CD1c-positive myeloid dendritic cell (primary cell): ENCODE data around the gene PRR14L.
"Not testable (repeated sequence)": the region's sequence is repeated elsewhere in the genome, so short reads cannot be mapped to it uniquely, and the experiment has no call there.

Experiments used
- DNase-seq: peaks from one replicate; pipeline ENCODE4 v3.0.0-alpha.2; 2016; ENCODE audit errors: extremely low spot score

PRR14L gene

DNA sequence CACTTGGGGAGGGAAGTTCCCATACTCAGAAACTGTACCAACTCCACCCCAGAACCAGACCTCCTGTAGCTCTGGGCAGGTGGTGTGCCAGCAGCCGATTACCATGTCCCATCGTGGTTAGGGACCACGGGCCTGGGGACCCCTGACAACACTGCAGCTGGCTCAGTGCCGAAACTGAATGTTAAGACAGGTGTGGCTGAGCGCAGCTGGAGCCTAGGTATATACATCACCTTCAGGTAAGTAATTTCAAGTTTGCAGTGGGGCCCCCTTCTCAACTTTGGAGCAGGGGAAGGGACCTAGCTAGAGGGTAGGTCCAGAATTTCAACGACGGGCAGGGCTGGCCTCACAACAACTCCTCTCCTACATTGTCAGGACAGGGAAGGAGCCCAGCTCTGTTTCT is 67.2 kb downstream of the PRR14L start:
- DNase-seq, result no peak

DNA sequence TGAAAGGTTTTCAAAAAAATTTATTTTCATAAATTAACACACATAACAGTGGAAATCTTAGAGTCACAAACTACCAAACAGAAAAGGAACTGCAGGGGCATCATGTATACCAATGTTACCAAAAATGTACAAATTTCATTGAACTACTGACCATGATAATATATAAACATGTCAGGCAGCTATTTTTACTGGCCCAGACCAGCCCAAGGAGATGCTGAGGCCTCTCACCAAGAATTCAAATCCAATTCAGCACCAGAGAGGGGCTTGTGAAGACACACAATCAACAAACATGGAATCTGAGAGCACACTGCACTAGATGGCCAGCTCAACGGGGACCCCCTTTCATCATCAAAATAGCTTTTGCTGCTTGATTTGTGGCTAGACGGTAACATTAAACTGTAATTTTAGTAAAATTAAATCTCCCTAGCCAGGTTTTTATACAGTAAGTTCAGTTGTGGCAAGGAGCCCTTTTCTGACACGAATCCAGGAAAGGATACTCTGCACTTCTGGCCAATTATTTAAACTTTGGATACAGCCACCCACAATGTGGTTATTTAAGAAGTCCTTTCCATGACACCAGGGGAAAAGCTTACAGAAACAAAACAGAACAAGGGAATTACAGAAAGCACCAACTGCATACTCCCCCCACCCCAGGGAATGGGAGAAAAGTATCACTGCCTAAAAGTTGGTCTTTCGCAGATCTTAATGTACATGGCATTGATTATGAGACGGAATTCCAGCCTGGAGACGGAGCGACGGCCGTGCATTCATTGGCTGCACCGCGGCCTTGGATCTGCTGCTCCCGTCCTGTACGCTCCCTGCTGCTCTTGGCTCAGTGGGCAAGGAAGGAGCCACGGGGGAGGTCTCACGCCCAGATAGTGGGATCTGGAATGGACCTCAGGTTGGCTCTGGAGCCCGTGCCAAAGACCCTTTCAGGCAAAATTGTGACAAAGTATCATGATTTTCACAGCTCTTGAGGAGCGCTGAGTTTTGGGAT is 68.3 kb downstream of the PRR14L start:
- DNase-seq, result no peak

DNA sequence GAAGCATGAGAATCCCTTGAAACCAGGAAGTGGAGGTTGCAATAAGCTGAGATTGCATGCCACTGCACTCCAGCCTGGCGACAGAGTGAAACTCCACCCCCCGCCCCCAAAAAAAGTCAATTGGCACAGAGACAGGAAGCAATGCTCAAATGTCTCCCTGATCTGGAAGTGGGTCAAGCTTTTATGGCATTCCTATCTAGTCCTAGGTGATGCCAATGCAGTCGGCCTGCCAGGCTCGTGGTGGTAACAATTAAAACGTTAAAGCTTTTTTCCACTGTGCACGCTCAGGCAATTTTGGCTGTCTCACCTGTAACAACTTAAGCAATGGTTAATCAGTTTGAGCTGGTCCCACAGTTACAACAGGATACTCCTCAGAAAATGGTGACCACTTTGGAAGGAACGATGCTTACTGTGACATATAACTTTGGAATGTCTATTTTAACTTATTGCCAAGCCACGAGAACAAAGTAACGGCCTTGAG is 69.0 kb downstream of the PRR14L start:
- peak; percentile 81 for DNase-seq

DNA sequence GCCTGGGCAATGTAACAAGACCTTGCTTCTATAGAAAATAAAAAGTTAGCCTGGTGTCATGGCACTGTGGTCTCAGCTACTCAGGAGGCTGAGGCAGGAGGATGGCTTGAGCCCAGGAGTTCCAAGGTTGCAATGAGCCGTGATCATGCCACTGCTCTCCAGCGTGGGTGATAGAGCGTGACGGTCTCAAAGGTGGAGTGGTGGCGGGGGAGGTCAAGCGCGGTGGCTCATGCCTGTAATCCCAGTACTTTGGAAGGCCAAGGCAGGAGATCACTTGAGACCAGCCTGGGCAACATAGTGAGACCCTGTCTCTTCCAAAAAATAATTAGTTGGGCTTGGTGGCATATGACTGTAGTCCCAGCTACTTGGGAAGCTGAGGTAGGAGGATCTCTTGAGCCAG is 71.2 kb downstream of the PRR14L start:
- no peak for DNase-seq

DNA sequence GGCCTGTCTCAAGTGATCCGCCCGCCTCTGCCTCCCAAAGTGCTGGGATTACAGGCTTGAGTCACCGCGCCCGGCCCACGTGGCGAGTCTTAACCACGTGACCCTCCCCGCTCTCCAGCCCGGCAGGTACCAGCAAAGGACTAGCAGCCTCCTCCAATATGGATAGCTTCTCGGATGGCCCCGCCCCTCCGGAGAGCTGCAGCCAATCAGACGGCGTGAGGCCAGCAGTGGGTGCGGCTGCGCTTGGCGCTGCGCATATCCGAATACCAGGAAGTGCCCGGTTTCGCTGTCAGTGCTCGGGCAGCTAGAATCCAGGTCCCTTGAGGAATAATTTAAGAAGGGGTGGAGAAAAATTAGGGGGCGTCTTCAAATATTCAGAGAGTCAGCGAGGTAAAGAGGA is 73.2 kb downstream of the PRR14L start:
- peak; percentile 96 for DNase-seq

DNA sequence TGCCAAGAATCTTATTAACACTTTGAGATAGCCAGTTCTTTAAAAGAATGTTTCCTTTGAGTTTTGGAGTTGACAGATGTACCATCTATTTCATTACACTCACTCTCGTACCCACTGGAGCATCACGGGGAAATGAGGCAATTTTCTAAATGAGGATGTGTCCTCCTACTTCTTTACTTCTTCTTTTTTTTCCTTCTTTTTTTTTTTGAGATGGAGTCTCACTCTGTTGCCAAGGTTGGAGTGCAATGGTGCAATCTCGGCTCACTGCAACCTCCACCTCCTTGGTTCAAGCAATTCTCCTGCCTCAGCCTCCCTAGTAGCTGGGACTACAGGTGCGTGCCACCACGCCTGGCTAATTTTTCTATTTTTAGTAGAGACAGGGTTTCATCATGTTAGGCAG is 75.7 kb downstream of the PRR14L start:
- DNase-seq, result peak; percentile 80

DNA sequence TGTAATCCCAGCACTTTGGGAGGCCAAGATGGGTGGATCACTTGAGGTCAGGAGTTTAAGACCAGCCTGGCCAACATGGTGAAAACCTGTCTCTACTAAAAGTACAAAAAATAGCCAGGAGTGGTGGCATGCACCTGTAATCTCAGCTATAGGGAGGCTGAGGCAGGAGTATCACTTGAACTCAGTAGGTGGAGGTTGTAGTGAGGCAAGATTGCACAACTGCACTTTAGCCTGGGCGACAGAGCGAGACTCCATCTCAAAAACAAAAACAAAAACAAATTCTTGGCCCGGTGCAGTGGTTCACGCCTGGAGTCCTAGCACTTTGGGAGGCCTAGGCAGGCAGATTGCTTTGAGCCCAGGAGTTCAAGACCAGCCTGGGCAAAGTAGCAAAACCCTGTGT is 81.1 kb downstream of the PRR14L start:
- DNase-seq, result not testable (repeated sequence)

DNA sequence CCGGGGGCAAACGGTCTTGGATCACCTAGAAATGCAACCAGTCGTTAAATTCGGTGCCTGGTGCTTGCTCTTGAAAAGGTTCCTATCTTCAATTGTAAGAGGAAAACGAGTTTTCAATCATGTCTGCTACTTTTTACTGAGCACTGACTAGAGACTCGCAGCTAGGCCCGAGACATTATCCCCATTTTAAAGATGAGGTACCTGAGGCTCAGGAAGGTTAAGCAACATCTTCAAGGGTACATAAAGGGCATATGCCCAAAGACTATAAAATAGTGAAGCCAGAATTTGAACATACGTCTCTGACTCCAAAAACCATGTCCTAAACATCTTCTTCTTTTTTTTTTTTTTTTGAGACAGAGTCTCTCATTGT is 87.3 kb downstream of the PRR14L start:
- no peak for DNase-seq

DNA sequence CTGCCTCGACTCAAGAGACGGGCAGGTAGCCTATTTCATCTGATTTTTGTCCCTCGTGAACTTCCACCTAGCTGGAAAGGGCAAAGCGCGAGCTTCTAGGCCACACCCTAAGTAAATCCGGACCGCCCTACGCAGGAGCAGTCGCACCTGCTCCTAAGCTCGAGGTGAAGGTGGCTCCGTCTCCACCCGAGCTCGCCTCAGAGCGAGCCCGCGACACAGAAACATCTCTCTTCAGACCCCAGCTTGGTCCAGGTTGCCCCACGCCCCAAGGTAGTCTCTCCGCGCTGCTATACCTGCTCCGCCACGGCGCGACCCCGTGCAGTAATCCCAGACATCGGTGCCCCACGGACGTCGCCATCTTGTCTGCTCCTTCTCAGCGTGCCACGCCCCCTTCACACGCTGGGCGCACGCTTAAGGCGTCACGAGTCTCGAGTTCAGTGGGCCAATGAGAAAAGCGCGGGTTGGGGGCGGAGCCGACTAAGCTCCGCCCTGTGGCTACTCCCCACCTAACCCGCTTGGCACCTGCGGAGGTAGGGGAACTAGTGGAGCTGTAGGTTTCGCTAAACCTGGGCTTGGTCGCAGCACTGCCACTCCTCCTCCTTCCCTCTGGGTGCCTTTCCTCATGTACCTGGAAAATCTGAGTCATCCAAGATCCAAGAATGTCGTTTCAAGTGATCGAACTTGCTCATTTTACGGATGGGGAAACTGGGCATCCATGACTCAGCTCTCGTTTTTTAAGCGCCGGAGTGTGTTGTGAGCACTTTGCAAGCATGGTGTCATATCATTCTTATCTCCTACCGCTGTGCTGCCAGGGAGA is 87.9 kb downstream of the PRR14L start, which contains the start of gene PISD:
Gene PISD (minus strand): TSS at position 365 of the 817 bp plus-strand sequence. CDS start 7 bp downstream, at position 358.
- peak; percentile 99 for DNase-seq

DNA sequence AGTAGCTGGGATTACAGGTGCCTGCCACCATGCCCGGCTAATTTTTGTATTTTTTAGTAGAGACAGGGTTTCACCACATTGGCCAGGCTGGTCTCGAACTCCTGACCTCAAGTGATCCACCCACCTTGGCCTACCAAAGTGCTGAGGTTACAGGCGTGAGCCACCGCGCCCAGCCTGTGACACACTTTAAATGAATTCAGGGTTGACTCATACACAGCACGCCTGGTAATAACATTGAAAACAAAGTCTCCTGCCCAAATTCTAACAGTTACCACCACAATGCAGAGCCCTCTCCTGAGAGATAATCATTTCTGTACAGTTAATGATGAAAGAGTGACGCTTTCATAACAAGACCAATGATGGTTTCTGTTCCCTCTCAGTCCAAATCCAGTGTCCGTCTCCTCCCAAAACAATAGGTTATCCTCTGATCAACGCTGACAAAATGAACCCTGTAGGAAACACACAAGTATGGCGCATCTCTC is 89.0 kb downstream of the PRR14L start:
- DNase-seq, result peak; percentile 77

DNA sequence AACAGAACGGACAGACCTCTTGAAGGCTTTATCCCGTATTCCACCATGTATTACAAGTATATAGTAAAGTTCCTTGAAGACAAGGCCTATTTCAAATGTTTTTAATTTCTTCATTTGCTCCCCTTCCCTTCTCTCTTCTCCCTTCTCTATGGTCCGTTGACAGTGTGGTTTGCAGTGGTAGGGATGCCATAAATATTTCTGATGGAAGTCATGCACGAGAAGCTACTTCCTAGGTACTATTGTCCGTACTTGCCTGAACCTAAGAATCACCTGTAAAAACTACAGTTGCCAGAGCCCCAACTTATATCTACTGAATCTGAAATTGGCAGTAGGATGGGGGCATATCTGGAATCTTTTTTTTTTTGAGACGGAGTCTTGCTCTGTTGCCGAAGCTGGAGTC is 90.7 kb downstream of the PRR14L start:
- DNase-seq, result no peak

DNA sequence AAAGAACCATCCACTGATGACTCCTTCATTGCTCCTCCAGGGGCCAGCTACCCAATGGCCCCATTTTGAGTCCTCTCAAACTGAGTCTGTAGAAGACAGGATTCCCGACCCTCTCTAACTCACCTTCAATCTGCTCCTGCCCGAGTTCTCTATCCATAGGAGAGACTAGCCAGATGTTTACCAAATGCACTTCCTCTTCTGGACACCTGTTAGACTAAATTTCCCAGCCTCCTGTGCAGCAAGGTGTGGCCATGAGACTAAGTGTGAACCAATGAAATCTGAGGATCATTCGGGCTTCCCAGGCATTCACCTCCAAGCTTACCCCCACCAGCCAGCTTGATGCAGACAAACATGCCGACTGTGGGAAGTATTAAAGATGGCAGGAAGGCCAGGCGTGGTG is 95.5 kb downstream of the PRR14L start:
- no peak for DNase-seq

DNA sequence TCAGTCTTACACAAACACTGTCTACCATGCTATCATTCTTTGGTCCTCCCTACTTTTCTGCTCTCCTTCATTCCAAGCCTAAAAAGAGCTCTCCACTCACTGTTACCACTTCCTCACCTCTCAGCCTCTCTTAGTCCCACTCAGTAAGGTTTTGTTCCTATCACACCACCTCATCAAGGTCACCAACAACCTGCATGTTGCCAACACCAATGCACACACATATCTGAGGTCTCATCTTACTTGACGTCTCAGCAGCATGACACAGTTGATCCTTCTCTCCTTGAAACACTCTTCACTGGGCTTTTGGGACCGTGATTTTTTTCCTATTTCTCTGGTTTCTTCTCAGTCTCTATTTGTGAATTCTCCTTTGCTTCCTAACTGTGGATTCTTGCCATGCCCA is 96.0 kb downstream of the PRR14L start:
- DNase-seq, result no peak

DNA sequence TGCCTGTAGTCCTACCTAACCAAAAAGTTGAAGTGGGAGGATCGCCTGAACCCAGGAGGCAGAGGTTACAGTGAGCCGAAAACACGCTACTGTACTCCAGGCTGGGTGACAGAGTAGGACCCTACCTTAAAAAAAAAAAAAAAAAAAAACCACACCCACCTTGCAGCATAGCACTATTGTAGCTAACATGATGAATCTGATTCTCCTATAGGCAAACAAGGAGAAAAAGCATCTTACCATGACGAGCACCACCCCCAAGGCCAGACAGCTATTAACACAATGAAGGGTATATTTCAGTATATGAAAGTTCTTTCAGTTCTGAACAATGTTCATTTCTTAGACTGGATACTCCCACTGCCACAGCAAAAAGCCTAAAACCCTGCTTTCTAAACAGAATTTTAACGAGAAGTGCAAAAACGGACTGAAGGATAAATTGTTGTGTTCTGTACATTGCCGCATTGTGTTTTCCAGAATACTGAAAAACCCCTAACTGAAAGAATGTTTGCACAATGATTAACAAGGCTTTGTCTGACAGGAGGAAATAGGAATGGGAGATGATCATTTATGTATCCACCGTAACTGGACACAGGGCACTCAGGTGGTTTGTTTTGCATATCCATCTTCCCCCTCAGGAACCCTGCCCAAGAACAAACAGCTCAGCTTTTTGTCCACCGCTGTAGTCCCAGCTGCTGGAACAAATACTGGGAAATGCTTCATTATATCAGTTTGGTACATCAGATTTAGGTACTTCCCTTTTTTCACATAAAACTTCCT is 96.8 kb downstream of the PRR14L start:
- no peak for DNase-seq

DNA sequence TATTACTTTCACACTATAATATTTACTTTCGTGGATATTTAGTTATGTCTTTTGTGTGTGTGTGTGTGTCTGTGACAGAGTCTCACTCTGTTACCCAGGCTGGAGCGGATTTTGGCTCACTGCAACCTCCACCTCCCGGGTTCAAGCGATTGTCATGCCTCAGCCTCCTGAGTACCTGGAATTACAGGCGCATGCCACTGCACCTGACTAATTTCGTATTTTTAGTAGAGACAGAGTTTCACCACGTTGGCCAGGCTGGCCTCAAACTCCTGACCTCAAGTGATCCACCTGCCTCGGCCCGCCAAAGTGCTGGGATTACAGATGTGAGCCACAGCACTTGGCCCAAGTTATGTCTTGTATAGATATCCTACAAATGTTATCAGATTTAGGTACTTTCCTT is 97.8 kb downstream of the PRR14L start:
- no peak for DNase-seq

DNA sequence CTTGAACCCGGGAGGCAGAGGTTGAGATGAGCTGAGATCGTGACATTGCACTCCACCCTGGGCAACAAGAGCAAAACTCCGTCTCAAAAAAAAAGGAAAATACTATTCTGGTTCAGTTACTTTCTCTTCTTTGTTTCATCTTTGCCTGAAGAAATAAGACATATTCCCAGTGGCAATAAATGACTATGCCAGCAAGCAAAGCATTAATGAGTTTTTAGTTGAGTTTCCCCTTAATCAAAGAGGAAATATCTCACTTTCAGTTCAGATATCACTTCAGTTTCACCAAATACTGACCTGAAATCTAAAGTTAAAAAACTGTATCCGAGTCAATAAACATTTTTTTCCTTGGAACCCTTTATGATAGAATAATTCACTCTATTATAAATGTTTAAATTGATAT is 98.3 kb downstream of the PRR14L start:
- DNase-seq, result peak; percentile 41

DNA sequence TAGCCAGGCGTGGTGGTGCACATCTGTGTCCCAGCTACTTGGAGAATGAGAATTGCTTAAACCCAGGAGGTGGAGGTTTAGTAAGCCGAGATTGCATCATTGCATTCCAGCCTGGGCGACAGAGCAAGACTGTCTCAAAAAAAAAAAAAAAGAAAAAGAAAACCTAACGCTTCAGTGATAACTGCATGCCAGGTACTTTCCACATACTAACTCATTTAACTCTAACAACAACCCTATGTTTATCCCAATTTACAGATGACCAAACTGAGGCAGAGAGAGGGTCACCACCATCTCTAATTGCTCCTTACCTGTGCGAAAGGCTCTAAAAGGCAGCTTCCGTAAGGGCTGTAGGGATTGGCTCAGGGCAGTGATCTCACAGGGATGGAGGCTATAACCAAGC is 99.5 kb downstream of the PRR14L start:
- no peak for DNase-seq

DNA sequence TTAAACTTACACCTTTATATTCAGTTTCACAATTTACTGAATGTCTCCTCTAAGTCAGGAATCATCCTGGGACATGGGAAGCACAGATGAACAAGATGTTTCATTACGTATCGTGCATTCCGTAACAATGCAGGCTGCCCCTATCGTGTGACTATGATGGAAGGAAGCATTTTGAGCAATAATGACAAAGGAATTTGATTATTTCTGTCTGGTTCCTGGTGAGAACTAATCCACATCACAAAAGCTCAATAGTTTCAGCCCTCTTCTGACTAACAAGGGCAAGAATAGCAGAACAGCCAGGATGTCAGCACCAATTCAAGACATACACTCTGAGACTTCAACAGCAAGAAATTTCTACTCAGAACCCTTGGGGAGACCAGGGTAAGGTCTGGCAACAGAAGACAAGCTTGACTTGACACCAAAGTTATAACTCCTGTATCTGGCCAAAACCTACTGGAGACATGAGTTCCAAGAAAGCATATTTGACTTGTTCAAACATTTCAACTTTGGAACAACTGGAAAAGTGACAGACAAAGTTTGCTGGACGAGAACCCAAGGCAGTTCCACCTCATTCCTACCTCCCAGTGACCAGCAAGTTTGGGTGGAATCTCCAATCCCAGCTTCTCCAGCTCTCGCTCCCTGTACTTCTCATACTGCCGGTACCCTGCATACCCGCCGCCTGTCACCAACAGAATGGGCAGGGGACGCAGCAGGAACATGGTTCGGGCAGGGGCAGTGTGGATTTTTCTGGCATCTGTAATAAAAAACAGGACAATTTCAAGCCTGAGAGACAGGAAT is 102.2 kb downstream of the PRR14L start:
- DNase-seq, result no peak

DNA sequence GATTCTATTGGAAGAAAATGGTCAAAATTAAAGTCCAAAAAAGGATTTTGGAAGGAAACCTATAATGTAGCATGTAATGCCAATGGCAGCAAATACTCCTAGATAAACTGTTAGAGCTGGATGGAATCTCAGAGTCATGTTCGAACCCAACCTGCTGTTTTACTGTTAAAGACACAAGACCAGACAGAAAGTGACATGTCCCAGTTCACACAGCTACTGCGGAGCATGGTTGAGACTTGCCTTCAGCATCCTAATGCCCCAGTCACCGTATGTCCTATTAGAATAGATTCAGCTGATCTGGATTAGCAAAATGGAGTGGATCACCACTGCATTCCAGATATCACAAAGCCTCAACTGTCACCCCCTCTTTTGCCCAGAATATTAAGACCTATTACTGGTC is 102.9 kb downstream of the PRR14L start:
- DNase-seq, result no peak

DNA sequence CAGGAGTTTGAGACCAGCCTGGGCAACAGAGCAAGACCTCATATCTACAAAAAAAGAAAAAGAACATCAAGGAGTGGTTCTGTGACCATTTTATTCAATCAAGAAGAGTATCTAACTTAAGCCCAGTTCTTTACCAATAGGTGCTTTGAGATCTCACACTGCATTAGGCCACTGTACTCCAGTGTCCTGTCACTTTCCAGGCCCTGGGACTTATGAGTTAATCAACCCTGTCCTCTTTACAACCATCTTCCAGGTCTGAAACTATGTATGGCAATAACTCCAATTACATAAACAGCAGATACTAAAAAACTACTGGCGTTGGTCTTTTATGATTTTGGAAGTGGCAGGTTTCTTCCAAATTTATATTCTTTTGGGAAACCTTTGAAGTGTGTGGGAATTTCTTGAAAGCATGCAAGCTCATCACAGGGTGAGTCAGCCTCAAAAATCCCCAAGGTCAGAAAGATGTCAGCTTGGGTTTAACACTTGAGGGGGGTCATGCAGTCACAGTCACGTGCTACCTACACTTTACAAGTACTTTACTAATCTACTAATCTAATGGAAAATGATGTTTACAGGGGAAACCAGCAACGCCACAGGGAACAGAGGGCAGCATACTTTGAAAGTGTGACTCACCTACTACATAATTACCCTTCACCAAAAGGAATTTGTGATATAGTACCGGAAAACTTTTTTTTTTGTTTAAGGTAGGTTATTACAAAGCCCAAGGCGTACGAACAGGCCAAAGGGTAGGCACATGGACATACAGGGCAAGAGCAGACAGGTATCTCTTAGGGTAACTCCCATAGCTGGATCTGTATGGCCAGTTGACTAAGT is 103.5 kb downstream of the PRR14L start:
- peak; percentile 29 for DNase-seq
